Aortic smooth muscle cell (primary cell): Measurements from ENCODE around the gene OR51D1. TPM values are rescaled to one million over a fixed set of nuclear protein-coding genes. Genes with fewer than 3 reads are reported as not detected.

ENCODE experiments used
- total RNA-seq: library from RNA; depleted of rRNA; stranded (reverse); fragments of >200 nt; gene quantifications from 2 replicates; pipeline ENCODE4 v1.2.3, GENCODE V29; 2014

The OR51D1 gene, protein sequence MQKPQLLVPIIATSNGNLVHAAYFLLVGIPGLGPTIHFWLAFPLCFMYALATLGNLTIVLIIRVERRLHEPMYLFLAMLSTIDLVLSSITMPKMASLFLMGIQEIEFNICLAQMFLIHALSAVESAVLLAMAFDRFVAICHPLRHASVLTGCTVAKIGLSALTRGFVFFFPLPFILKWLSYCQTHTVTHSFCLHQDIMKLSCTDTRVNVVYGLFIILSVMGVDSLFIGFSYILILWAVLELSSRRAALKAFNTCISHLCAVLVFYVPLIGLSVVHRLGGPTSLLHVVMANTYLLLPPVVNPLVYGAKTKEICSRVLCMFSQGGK
- total RNA-seq, result not detected in 2 replicates

DNA sequence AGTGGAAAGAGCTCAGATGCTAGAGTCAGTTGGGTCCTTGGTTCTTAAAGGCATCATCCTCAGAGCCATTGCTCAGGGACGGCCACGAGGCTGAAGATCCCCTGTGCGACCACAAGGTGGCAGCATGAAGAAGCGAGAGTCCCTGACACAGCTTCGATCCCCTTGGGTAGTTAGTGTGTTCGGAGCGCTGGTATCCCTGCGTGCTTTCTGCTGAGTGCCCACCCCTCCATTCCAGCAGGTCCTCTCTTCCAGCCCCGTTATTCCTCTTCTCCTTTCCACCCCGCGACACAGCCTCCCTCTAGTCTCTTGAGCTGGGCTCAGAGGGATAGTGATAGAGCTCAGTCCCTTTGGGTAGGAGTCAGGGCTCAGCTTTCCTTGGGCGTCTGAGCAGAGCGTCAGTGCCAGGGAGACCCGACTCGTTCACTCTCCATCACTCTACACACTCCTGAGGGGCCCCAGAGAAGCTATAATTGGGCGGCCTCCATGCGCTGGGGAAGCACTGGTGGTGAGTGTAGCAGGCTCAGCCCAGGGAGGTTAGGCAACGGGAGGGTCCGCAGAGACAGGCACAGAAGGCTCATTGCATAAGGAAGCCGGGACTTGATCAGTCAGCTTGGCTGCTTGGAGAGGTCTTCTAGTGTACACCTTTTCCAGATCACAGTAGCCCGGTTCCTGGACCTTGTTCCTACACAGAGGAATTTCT is at the start of gene OR51D1:
TSS of gene OR51D1 (plus strand) at position 516 of the 700 bp plus-strand sequence. CDS start 2,314 bp downstream, outside the sequence.

DNA sequence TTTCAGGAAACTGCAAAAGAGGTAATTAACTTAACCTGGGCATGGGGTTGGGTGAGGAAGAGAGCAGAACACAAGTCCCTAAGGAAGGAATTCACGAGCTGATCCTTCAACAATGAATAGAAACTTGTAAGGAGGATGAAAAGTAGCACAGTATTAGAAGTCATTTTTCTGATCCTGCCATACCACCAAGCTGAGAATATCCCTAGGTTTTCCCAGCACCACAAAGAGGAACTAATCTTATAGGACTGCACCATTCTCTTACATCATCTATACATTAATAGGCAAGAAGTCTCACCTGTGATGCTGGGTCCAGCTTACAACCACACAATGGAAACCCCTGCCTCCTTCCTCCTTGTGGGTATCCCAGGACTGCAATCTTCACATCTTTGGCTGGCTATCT is 43.5 kb upstream of the OR51D1 start, which contains the start of gene OR52I1:
TSS of gene OR52I1 (plus strand) at position 301 of the 400 bp plus-strand sequence. CDS start at position 301, 0 bp downstream.

DNA sequence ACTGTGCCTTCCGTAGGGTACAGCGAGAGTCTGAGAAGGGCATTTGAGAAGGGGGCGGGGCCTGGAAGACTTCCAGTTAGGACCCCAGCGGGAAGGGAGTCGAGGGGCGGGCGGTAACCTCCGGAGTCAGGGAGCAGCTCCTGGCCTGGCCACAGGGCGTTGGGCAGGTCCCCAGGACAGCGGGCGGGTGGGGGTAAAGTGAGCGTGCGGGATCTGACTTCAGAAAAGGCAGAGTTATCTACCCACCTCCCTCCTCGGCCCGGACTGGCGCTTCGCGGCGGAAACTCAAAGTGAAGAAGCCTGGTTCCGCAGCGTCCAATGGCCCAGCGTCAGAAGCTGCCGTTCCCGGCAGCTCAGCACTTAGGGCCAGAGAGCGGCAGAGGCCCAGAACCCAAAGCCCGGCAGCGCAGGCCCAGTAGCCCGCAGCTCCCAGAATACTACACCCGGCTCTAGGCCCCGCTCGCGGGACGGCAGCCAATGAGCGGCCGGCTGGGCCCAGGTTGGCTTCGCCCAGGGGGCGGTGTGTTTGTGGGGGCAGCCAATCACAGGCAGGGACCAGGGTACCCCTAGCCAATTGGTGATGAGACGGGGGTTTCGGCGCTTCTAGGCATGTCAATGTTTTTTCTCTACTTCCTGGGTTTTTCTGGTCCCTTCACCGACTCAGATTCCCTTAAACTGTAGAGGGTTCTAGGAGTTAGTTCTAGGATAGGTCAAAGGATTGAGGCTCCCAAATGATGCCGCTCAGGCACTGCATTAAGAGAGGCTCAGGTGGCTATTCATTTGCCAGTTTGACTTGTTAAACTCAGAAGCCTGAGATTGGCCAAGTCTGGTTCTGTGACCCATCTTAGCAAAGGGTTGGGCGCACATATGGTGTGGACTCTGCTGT is 29.3 kb upstream of the OR51D1 start, which contains the start of gene TRIM68:
TSS of gene TRIM68 (minus strand) at position 451 of the 886 bp plus-strand sequence. CDS start 2,727 bp downstream, outside the sequence.

DNA sequence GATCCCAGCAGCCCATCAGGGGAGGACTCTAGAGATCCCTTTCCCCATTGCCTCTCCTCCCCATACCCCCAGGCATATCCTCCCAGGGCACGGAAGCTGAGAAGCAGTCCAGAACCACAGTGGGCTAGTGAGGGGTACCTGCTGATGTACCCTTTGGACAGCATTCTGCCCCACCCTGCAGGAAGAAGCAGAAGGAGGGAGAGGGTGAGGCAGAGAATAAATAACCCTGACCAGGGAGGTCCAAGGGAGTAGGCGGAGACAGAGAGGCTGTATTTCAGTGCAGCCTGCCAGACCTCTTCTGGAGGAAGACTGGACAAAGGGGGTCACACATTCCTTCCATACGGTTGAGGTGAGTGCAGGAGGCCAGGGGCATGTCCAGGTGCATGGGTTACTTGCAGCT is 6.4 kb downstream of the OR51D1 start, which contains the start of gene OR51E1:
TSS of gene OR51E1 (plus strand) at position 301 of the 400 bp plus-strand sequence. CDS start 8,545 bp downstream, outside the sequence.

Other genes starting within 250 kb of the OR51D1 start
- gene TRIM21, start 243.8 kb upstream of the OR51D1 start, total RNA-seq, result 17.7 and 18.8 TPM in 2 replicates
- not detected in 2 replicates for gene OR52K2, start 188.2 kb upstream of the OR51D1 start, total RNA-seq
- not detected in 2 replicates for gene OR52K1, start 154.8 kb upstream of the OR51D1 start, total RNA-seq
- gene OR52M1, start 92.3 kb upstream of the OR51D1 start, total RNA-seq, result not detected in 2 replicates
- not detected in 2 replicates for gene OR52I2, start 55.7 kb upstream of the OR51D1 start, total RNA-seq
- not detected in 2 replicates for gene OR52I1, start 43.4 kb upstream of the OR51D1 start, total RNA-seq
- gene TRIM68, start 29.2 kb upstream of the OR51D1 start, total RNA-seq, result 7.8 and 8.7 TPM in 2 replicates
- gene OR51E1, start 6.5 kb downstream of the OR51D1 start, total RNA-seq, result not detected in 2 replicates
- gene OR51E2, start 60.4 kb downstream of the OR51D1 start, total RNA-seq, result not detected in 2 replicates
- gene MMP26, start 67.3 kb downstream of the OR51D1 start, total RNA-seq, result not detected in 2 replicates
- gene OR51F1, start 132.5 kb downstream of the OR51D1 start, total RNA-seq, result not detected in 2 replicates
- gene OR52R1, start 166.9 kb downstream of the OR51D1 start, total RNA-seq, result not detected in 2 replicates
- not detected in 2 replicates for gene OR51F2, start 183.8 kb downstream of the OR51D1 start, total RNA-seq
- not detected in 2 replicates for gene OR51S1, start 211.7 kb downstream of the OR51D1 start, total RNA-seq
- gene OR51T1, start 244.4 kb downstream of the OR51D1 start, total RNA-seq, result not detected in 2 replicates